Muscle of back (tissue), 11 donors: Measurements from ENCODE around the gene NFATC1. TPM values are rescaled to one million over a fixed set of nuclear protein-coding genes. Genes with fewer than 3 reads are reported as not detected.
A peak's percentile ranks its signal among the peaks of the same experiment; 100 is the strongest.

Experiments used
- DNase-seq, 3 donors: peaks; one replicate each; pipeline versions ENCODE4 v3.0.0 to v3.0.0-alpha.2; 2013
- polyA plus RNA-seq, 10 donors: library from polyadenylated mRNA; unstranded; fragments of 120-200 nt; gene quantifications; one replicate each; pipeline ENCODE4 v1.2.1, GENCODE V29; 2013; ENCODE audit not compliant: insufficient read length in 10 of 10

NFATC1 gene
- polyA plus RNA-seq, 10 donors, result 10.5 to 19.4 (median 12.7) TPM

- DNase-seq, result peak in 1 of 3 donors; percentile 58
Measured at GRCh38 chr18:79519751-79520477, 124.2 kb downstream of the NFATC1 start.

- DNase-seq, result no peak
Measured at GRCh38 chr18:79520478-79521390, 125.0 kb downstream of the NFATC1 start.

GRCh38 chr18:79521416-79522205, 125.9 kb downstream of the NFATC1 start:
- no peak for DNase-seq

- no peak for DNase-seq
Measured at GRCh38 chr18:79522451-79523205, 126.9 kb downstream of the NFATC1 start.

- DNase-seq, result no peak
Measured at GRCh38 chr18:79523206-79523735, 127.5 kb downstream of the NFATC1 start.

GRCh38 chr18:79523736-79524180, 128.0 kb downstream of the NFATC1 start:
- no peak for DNase-seq

GRCh38 chr18:79524181-79525078, 128.7 kb downstream of the NFATC1 start:
- DNase-seq, result no peak

- DNase-seq, result no peak
Measured at GRCh38 chr18:79525556-79526467, 130.1 kb downstream of the NFATC1 start.

GRCh38 chr18:79526468-79527460, 131.0 kb downstream of the NFATC1 start:
- no peak for DNase-seq

- DNase-seq, result no peak
Measured at GRCh38 chr18:79527656-79528315, 132.1 kb downstream of the NFATC1 start.

GRCh38 chr18:79528316-79528695, 132.6 kb downstream of the NFATC1 start:
- no peak for DNase-seq

- peak; percentile 62 to 88 (median 76) for DNase-seq
Measured at GRCh38 chr18:79528846-79529245, 133.1 kb downstream of the NFATC1 start.

GRCh38 chr18:79529296-79529695, 133.6 kb downstream of the NFATC1 start:
- no peak for DNase-seq

GRCh38 chr18:79529991-79530390, 134.3 kb downstream of the NFATC1 start:
- DNase-seq, result no peak

GRCh38 chr18:79530821-79531220, 135.1 kb downstream of the NFATC1 start:
- DNase-seq, result no peak

- no peak for DNase-seq
Measured at GRCh38 chr18:79531386-79531785, 135.7 kb downstream of the NFATC1 start.

- DNase-seq, result no peak
Measured at GRCh38 chr18:79531926-79532312, 136.2 kb downstream of the NFATC1 start.
